HG03457 (cell line): Measurements from ENCODE around the gene THAP3.
"Not testable (repeated sequence)": the region's sequence is repeated elsewhere in the genome, so short reads cannot be mapped to it uniquely, and the experiment has no call there.

Experiments used
- ATAC-seq: cut with Tn5 transposase; IDR thresholded peaks from one replicate; pipeline ENCODE4 v1.9.1; 2021; ENCODE audit warnings: moderate number of reproducible peaks; ENCODE audit not compliant: unreplicated experiment

Gene THAP3

DNA sequence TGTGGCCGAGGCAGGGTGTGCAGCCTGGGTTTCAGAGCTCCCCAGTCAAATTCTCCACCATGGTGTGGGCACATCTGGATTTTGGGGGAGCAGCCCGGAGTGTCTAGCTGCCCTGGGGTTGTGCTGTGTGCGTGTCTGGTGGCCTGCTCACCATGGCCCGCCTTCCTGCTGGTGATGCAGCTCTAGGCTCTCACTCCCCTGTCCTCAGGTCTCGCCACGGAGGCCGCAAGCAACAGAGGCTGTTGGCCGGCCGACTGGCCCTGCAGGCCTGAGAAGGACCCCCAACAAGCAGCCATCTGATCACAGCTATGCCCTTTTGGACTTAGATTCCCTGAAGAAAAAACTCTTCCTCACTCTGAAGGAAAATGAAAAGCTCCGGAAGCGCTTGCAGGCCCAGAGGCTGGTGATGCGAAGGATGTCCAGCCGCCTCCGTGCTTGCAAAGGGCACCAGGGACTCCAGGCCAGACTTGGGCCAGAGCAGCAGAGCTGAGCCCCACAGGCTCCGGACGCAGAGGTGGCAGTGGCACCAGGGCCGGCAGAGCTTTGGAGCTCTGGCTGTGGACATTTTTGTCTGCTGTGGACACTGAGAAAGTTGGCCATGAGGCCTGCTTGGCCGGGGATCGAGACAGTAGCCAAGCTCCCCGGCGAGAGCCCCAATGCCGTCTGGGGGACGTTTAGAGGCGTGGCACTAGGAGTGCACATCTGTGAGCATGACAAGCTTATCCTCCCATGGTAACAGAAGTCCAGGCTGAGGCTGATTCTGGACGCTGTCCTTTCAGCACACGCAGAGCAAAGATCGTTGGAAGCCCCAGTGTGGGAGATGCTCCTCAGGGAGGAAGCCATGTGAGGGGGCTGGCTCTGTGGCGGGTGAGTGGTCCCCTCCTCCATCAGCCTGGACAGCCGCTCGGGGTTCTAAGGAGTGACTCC, 8.2 kb downstream of the THAP3 start:
- ATAC-seq = no peak

DNA sequence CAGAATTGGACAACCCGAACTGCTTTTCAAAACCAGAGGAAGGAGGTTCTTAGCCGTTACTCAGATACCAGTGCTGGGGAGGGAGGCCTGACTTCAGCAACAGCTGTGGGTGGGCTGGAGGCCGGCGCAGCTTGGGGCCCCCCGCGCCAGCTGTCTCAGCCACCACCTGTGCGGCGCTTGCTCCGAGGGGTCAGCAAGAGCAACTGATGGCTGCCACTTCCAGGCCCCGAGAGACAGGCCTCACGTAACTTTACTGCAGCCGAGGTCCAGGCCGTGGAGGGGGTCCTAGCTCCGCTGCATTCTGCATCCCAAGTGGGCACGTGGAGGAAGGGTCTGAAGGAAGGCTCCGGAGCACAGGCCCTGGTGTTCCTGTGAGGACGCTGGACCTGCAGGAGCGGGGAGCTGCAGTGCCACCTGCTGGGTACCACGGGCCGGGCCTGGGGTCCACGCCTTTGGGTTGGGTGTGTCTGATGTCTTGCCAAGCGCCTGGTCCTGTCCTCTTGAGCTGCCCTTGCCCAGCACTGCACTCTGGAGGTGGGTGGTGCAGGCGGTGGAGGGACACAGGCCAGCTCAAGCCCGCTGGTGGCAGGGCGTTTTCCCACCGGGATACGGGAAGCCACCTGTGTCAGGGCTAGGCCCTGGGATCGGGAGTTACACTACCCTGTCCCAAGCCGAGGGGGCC, 9.8 kb downstream of the THAP3 start:
- no peak for ATAC-seq

DNA sequence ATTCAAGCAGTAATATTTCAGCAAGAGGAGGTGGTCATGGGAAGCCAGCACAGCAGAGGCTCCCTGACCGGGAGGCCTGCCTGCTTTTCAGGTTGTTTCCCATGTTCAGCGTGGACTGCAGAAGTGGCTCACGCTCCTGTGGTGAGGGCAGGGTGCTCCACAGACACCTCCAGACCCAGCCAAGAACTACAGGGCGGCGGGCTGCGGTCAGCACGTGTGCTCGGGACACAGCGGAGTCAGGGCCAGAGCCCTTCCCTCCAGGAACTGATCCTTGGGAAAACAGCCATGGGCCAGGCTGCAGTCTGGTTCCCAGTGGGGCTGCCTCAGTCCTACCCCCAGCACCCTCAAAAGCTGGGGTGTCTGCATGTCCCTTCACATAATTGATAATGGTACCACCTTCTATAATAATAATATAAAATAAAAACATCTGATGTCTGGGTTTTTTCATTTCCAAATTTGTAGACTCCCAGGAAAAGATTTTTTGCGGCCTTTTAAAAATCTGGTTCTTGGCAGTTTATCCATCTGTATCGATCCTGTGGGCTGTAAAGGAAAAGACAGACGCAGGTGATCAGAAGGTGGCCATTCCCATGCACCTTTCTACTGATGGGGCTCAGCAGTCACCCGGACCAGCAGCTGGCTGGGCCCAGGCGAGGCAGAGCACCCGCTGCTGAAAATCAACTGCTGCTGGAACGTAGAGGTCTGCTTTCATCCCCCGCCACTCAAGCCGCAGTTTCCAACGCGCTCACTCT, 10.7 kb downstream of the THAP3 start:
- no peak for ATAC-seq

DNA sequence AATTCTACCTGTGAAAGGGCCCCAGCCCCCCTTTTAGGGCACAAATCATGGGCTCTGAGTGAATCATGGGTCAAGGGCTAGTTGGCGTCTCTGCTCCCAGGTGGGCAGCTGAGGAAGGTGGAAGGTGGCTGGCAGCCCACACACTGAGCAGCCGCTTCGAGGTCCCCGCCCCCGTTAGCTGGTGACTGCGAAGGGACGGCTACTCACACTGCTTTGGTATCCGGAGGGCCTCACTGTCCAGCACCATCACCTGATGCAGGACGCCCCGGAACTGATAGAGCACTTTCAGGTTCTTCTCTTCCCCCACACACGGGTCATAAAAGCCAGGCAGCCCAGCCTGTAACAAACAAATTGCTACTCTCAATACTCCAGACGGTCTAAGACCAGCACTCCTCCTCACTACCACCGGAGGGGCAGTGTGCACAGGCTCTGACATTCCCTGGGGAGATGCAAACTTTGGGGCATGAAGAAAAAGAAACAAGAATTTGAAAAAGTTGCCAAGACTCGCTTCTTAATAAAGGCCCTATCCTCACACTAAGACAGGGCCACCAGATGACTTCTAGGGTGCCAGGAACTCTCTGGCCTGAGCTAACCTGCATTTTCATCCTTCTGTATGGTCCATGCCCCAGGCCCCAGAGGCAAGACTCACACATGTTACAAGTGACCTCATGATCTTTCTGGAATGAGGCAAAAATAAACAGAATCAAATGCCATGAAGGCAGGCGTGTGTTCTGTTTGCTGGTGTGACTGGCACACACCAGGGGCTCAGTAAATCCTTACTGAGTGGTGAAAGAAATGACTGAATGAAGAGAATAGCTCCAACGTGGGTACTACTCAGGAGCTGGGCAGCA, 11.5 kb downstream of the THAP3 start:
- ATAC-seq = no peak

DNA sequence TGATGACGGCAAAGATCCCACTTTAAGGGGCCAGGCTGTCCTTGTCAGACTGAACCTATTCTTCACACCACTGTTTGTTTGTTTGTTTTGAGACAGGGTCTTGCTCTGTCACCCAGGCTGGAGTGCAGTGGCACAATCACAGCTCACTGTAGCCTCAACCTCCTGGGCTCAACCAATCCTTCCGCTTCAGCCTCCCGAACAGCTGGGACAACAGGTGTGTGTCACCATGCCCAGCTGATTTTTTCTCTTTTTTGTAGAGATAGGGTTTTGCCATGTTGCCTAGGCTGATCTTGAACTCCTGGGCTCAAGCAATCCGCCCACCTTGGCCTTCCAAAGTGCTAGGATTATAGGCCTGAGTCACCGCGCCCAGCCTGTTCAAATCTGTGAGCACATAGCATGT, 12.1 kb downstream of the THAP3 start:
- ATAC-seq = not testable (repeated sequence)

DNA sequence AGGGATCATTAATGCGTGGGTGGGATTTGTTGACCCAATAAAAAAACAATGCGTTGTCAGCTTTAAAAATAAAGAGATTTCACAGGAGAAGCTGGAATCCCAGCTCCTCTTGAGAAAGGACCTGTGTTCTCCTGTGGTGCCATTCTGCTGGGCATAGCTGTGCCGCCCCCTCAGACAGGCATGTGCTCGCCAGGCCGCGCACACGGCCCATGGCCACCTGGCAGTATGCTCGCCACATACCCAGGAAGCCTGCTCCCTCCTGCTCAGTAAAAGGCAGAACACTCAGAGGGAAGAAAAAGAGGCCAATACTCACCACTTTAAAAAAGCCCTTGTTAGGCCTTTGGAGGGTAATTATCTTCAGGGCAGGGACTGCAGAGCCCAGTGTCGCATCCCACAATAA, 13.1 kb downstream of the THAP3 start:
- no peak for ATAC-seq

DNA sequence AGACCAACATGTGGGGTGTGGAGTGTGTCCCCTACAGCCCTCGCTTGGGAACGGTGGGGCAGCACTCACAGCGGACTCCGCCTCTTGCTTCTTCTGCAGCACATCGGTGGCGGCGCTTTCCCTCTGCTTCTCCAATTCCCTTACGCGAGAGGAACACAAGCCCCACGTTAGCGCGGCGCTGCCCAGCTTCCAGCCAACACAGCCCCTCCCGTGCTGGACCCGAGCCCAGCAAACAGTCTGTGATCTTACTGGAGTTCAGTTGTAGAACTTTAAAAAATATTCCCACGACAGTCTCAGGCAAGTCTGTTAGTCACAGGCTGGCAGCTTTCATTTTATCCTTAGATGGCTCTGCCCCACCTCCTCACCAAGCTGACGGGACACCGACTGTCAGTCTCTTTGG, 13.6 kb downstream of the THAP3 start:
- no peak for ATAC-seq

DNA sequence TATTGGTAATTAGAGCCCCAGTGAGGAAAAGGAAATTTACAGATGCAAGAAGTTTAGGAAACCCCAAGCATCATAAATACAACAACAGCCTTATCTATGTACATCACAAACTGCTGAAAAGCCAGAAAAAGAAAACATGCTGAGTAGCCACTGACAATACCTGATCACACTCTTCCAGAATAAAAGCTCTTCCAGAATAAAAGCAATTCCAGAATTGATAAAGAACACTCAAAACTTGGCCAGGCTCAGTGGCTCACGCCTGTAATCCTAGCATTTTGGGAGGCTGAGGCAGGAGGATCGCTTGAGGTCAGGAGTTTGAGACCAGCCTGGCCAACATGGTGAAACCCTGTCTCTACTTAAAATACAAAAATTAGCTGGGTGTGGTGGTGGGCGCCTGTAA, 16.2 kb downstream of the THAP3 start:
- ATAC-seq = not testable (repeated sequence)

DNA sequence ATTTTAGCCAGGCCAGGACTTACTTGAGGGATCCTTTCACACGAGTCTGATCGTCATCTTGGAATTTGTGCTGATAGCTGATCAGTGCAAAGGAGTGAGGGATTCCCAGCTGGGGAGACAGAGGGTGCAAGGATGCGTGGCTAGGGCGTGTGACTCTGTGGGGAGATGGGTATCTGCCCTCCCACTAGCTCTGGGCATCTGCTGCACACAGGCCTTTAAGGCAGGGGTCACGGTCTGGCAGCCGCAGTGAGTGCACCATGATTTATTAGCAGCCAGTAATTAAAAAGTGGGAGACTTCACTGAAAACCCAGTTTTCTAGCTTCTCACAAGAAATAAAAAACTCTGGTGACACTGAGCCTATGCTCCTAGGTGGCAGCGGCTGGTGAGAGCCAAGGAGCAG, 20.4 kb downstream of the THAP3 start:
- no peak for ATAC-seq

DNA sequence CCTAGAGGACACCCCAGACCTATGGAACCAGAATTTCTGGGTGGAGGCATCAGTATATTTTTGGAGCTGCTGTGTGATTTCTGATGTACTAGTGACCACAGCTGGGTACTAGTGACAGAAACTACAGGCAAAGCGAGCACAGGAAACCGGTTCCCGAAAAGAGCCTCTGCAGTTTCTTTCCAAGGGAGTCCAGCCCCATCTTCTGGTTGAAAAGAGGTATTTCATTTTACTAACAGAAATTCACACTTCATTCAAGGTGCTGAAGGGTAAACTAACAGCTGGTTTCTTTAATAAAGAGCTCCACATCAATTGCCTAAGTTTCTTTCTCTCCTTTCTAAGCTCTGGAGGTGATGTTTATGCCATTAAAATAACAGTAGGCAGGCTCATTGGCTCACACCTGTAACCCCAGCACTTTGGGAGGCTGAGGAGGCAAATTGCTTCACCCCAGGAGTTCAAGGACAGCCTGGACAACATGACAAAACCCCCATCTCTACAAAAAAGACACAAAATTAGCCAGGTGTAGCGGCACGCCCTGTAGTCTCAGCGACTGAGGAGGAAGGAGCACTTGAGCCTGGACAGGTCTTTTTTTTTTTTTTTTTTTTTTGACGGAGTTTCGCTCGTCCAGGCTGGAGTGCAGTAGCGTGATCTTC, 22.0 kb downstream of the THAP3 start:
- no peak for ATAC-seq

DNA sequence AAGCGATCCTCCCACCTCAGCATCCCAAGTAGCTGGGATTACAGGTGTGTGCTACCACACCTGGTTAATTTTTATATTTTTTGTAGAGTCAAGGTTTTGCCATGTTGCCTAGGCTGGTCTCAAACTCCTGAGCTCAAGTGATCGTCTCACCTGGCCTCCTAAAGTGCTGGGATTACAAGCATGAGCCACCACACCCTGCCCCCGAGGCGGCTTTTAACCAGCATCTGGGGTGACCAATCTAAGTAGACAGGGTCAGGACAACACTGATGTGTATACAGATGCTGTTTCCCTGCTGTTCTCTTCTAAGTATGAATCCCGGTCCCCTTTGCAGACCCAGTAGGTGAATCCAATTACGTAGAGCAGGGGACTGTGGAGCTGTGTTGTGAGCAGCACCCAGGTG, 23.9 kb downstream of the THAP3 start:
- no peak for ATAC-seq

DNA sequence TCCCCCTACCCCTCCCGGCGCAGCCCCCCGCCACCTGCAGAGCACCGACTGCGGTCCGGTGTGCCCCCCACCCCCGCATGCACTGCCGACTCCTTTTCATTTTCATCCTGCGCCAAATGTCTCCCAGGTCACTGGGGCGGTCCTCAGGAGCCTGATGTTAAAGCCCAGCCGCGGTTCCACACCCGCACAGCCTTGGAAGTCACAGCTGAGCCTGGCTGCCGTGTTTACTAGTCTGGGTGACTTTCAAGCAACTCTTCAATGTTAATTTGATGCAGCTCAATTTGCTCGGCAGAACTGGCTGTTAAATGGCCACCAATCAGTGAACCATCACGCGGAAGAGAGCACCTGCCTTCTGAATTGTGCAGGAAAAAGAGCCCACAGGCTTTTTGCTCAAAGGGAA, 27.2 kb downstream of the THAP3 start:
- ATAC-seq = no peak

DNA sequence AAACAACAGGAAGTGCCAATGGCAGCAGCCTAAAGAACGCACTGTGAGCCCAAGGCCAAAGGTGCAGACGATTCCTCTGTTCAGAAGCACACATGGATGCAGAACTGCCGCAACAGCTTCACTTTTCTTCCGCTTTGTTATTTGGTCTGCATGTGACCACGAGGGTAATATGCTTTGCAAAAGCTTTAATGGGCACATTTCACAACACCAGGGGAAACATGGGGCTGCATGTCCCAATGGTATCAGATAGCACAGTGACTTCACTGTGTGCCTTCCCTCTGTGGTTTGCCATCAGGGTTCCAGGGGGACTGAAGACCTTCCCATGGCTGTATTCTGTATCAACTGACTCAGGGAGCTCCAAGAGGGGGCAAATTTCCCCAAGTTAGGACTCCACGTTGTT, 28.3 kb downstream of the THAP3 start:
- ATAC-seq = no peak

DNA sequence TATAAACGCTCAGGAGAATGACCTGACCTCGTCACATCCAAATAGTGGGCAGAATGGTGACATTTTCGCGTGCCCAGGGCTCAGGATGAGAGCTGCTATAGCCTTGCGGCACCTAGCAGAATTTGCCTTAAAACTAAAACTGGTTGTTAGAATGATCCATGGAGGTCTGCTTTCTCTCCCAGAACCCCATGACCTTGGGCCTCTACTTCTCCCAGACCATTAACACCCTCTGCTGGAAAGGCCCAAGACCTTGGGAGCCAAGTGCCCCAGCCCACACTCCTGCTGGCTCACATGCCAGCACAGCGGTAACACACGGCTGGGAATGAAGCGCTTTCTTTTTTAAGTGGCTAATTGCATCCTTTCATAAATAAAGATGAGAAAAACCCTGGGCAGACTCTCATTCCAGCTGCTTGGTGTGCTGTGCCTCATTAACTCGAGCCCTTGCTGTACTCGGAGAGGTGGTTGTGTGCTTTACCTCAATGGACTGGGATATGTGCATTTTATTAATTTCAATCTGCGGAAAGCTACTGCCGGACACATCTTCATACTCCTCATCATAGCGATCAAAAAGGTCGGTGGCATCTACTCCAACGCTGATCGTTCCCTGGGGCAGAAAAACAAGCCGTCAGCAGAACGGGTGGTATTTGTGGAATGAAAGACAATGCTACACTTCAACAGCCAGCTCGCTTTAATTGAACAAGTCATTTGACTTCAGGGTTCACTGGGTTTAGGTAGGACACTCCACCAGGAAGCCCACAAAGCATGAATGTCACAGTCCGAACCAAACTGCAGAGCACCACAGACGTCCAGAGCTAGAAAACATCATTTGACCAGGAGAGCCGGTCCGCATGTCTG, 29.0 kb downstream of the THAP3 start:
- ATAC-seq = no peak

DNA sequence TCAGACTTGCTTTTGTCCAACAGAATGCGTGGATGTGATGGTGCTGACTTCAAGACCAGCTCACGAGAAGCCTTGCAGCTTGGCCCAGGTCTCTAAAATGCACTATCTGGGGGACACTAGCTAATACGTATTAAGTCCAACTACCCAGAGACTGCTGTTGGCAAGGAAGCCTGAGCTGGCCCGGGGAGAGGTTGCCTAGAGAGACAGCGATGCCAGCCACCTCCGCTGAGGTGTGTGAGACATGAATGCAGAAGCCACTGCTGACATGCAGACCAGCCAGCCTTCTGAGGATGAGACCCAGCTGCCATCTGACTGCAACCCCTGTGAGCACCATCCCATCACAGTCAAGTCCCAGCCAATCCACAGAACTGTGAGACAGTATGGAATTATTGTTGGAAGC, 32.5 kb downstream of the THAP3 start:
- no peak for ATAC-seq

DNA sequence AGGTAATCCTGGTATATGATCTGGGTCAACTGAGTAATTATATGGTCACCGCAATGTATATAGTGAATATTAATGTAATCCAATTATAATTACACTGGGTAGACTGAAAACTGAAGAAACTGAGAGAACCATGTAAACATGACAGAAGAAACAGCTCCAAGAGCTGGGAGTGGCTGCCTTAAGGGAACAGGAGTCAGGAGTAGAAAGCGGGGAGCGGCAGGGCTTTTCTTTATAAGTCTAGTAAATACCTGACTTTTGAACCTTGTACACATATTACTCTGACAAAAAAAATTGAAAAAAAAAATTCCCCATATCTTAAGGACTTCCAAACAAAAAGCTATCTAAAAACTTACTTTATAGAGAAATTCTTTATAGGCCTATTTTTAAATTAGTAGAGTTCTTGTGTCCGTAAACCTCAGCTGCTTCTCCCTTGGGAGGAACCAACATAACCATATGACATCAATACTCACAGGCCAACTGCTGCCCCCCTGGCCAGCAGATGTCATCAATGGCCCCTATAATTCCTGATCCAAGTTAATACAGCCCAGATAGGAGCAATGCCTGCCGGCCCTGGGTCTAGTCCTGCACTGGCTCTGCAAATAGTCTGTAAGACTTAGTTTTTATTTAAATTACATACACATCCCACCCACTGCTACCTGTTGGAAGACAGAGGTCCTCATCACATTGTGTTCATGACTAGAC, 33.8 kb downstream of the THAP3 start:
- ATAC-seq = no peak

DNA sequence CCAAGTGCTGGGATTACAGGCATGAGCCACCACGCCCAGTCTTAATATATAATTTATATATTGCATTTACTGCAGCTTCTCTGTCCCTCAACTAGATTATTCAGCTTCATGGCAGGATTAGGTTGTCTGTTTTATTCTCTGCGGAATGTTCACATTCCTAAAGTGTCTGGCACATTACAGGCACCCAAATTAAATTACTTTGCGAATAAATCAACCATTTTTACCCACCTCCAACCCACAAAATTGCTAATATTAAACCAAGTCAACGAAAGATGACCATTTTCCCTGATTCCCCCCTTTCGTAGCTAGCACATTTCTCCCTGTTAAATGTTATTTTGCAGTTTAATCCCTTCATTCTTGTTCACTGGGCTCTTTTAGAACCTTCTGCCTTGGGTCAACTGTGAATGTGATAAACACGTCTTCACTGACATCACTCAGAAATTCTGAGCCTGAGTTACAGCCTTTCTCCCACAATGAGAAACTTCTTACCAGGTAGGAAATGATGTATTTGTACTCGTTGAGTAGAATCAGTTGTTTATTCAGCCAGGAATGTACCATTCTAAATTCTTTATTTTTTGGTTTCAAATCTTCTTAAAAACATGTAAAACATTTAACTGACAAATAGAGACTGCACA, 35.9 kb downstream of the THAP3 start:
- ATAC-seq = no peak

DNA sequence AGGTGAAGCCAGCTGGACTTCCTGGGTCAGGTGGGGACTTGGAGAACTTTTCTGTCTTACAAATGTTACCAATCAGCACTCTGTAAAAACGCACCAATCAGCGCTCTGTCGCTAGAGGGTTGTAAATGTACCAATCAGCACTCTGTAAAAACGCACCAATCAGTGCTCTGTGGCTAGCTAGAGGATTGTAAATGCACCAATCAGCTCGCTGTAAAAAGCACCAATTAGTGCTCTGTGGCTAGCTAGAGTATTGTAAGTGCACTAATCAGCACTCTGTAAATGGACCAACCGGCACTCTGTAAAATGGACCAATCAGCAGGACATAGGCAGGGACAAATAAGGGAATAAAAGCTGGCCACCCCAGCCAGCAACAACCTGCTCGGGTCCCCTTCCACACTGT, 37.8 kb downstream of the THAP3 start:
- ATAC-seq = not testable (repeated sequence)
